ENCODE measurements around the gene CFAP77. TPM values are rescaled to one million over a fixed set of nuclear protein-coding genes. Genes with fewer than 3 reads are reported as not detected.

CFAP77 gene
- total and polyA plus RNA-seq, 2 of the 8 experiments (the other 6 are each of a cell fraction or from before 2014, with no cell fraction given): 0.63 to 0.97 TPM

GRCh38 chr9:132578367-132578932, 168.4 kb downstream of the CFAP77 start:
- Histone ChIP-seq H2BK12ac (ENCODE audit: low read depth, low read length) (no peak overlapping the region), H3K23me2 (ENCODE audit: low read depth, low read length) (peaks cover 4% of the 10 kb centered on the region; the same call in 1 of the 2 replicates), H2AFZ (ENCODE audit: low read length) (no peak overlapping the region), H4K8ac (ENCODE audit: extremely low read depth, insufficient read depth, low read length) (no peak overlapping the region), H2BK5ac (ENCODE audit: low read depth, low read length) (no peak overlapping the region), H2BK15ac (ENCODE audit: low read length) (0 out of 2 replicates have a peak overlapping the region, but pooled peaks have one; percentile 46), H3K18ac (ENCODE audit: extremely low read depth, low read length) (no peak overlapping the region; the same call in 1 of the 2 replicates), H3K4ac (replicated peaks; ENCODE audit: insufficient read length, low read depth, low read length) (peak overlapping the region; percentile 41), H2BK120ac (replicated peaks; ENCODE audit: low read depth, low read length) (no peak overlapping the region), H3K27me3 (replicated peaks in 1 of 4; ENCODE audit: control insufficient read depth in 3 of 4, extremely low read depth in 1 of 4, insufficient read depth in 3 of 4, low read length in 3 of 4) (peaks cover 57 to 84% (median 82%) of the 10 kb centered on the region in 4 experiments), H3K36me3 (ENCODE audit: control insufficient read depth in 2 of 4, insufficient read depth in 4 of 4, low read length in 3 of 4) (peaks cover 0 to 4% (median 0%) of the 10 kb centered on the region in 4 experiments; a peak in 1 of 8 replicates), H4K5ac (ENCODE audit: insufficient read length, low read depth, low read length) (no peak overlapping the region), H3K4me2 (ENCODE audit: insufficient read depth in 1 of 2, low read depth in 2 of 2, low read length in 2 of 2) (no peak overlapping the region; a peak in 1 of 4 replicates), H3K9ac (replicated peaks in 1 of 4; ENCODE audit: extremely low read depth in 1 of 4, low read depth in 3 of 4, low read length in 3 of 4) (no peak overlapping the region; a peak in 2 of 7 replicates), H2BK20ac (ENCODE audit: low read length) (no peak overlapping the region), H3K4me1 (replicated peaks in 1 of 4; ENCODE audit: control insufficient read depth in 3 of 4, insufficient read depth in 4 of 4, low read length in 3 of 4) (peaks cover 0 to 24% (median 13%) of the 10 kb centered on the region in 4 experiments; a peak in 6 of 7 replicates), H3K9me3 (ENCODE audit: insufficient read depth in 2 of 2, low read depth in 1 of 2, low read length in 1 of 2) (no peaks in the 10 kb centered on the region), H3K23ac (ENCODE audit: insufficient read length) (no peak overlapping the region), H4K91ac (replicated peaks; ENCODE audit: insufficient read length, low read length) (no peak overlapping the region), H3K14ac (ENCODE audit: insufficient read length) (no peak overlapping the region), H3K27ac (ENCODE audit: low read depth, low read length) (no peak overlapping the region), H3K79me1 (ENCODE audit: low read depth, low read length) (no peaks in the 10 kb centered on the region; the same call in 1 of the 2 replicates), H2AK5ac (ENCODE audit: low read depth, low read length) (no peak overlapping the region), H4K20me1 (replicated peaks in 1 of 2; ENCODE audit: control insufficient read depth in 1 of 2, insufficient read depth in 2 of 2, low read length in 2 of 2) (peaks cover 6 to 17% of the 10 kb centered on the region in 2 experiments), H3K56ac (replicated peaks; ENCODE audit: insufficient read length, low read depth, low read length) (no peak overlapping the region), H3K79me2 (ENCODE audit: control insufficient read depth in 1 of 2, insufficient read depth in 2 of 2, low read length in 2 of 2) (no peaks in the 10 kb centered on the region), H3K4me3 (ENCODE audit: extremely low read depth in 1 of 4, insufficient read depth in 2 of 4, low read depth in 3 of 4, low read length in 4 of 4) (no peak overlapping the region)
- CTCF ChIA-PET (ENCODE audit: partially characterized antibody): interaction anchor here (1.3 to 1.5 kb wide), 6 partner anchors 11 to 222 kb away, joined by 3 to 8 read pairs (median 4); no protein-coding TSS in a partner anchor
- POLR2A ChIA-PET (ENCODE audit: partially characterized antibody): no interaction called here
- DNase-seq (ENCODE audit: low read depth in 1 of 2, low spot score in 2 of 2) (no peak), FAIRE-seq (no peak)
- 58% methylated on average over 7 of the region's 7 CpGs; no CpG with 5 or more reads in 1 of the 2 experiments for WGBS, 2 experiments (ENCODE audit: extremely low coverage in 1 of 2, insufficient coverage in 1 of 2, insufficient read length in 1 of 2, insufficient replicate concordance in 2 of 2, low coverage in 1 of 2, low lambda C conversion rate in 2 of 2, missing lambda C conversion rate in 1 of 2)
- TF ChIP-seq CREB1 (IDR thresholded peaks at IDR 0.05): no peak
- no peak for TF ChIP-seq RAD21 (IDR thresholded peaks at IDR 0.05 in 1 of 2, conservative IDR thresholded peaks at IDR 0.05 in 1 of 2; ENCODE audit: low read depth in 2 of 2, low read length in 2 of 2)
- no peak for TF ChIP-seq SP4 (IDR thresholded peaks at IDR 0.05; ENCODE audit: low read length)
- no peak for TF ChIP-seq JUN (IDR thresholded peaks at IDR 0.05; ENCODE audit: low read depth, low read length)
- TF ChIP-seq PHF8 (conservative IDR thresholded peaks at IDR 0.05; ENCODE audit: low read depth, low read length): no peak
- TF ChIP-seq RXRA (IDR thresholded peaks at IDR 0.05; ENCODE audit: insufficient read depth, low read depth, low read length): no peak
- no peak for TF ChIP-seq POU5F1 (IDR thresholded peaks at IDR 0.05; ENCODE audit: low read depth, low read length)
- no peak for TF ChIP-seq SAP30 (IDR thresholded peaks at IDR 0.05; ENCODE audit: insufficient read depth, insufficient replicate concordance, low read length)
- TF ChIP-seq SUZ12 (IDR thresholded peaks at IDR 0.05; ENCODE audit: low read length): no peak
- no peak for TF ChIP-seq POLR2A (IDR thresholded peaks at IDR 0.05; ENCODE audit: control extremely low read depth in 1 of 2, low read depth in 2 of 2, low read length in 2 of 2)
- TF ChIP-seq, protein P1, sequence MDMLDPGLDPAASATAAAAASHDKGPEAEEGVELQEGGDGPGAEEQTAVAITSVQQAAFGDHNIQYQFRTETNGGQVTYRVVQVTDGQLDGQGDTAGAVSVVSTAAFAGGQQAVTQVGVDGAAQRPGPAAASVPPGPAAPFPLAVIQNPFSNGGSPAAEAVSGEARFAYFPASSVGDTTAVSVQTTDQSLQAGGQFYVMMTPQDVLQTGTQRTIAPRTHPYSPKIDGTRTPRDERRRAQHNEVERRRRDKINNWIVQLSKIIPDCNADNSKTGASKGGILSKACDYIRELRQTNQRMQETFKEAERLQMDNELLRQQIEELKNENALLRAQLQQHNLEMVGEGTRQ (IDR thresholded peaks at IDR 0.05; ENCODE audit: low read length): no peak
- TF ChIP-seq POLR2AphosphoS5 (IDR thresholded peaks at IDR 0.05; ENCODE audit: low read depth, low read length): no peak

All from H1 (cell line).